SH-SY5Y (cell line): ENCODE results near the gene CEP131.

Source experiments
- GATA2 ChIP-seq: IDR thresholded peaks from 2 replicates; pipeline ENCODE4 v1.6.1; 2011; ENCODE audit warnings: mild to moderate bottlenecking, low read depth, low read length
- GATA3 ChIP-seq: IDR thresholded peaks from 2 replicates; pipeline ENCODE4 v1.6.1; 2011; ENCODE audit warnings: low read depth, mild to moderate bottlenecking, low read length, moderate library complexity

- TF ChIP-seq GATA2, result no peak
- no peak for TF ChIP-seq GATA3
Measured at GRCh38 chr17:81245024-81245664, 22.4 kb upstream of the CEP131 start.
